NCI-H146 treated with DMSO at 0.1 percent for 48 hours (cell line): ENCODE measurements around the gene BPNT1.
A peak's percentile ranks its signal among the peaks of the same experiment; 100 is the strongest.
"Not testable (repeated sequence)": the region's sequence is repeated elsewhere in the genome, so short reads cannot be mapped to it uniquely, and the experiment has no call there.

Experiments used
- DNase-seq: peaks from one replicate; lab custom pipeline; 2025; ENCODE audit not compliant: unreplicated experiment; lab: John Stamatoyannopoulos, UW

BPNT1 gene, protein sequence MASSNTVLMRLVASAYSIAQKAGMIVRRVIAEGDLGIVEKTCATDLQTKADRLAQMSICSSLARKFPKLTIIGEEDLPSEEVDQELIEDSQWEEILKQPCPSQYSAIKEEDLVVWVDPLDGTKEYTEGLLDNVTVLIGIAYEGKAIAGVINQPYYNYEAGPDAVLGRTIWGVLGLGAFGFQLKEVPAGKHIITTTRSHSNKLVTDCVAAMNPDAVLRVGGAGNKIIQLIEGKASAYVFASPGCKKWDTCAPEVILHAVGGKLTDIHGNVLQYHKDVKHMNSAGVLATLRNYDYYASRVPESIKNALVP

DNA sequence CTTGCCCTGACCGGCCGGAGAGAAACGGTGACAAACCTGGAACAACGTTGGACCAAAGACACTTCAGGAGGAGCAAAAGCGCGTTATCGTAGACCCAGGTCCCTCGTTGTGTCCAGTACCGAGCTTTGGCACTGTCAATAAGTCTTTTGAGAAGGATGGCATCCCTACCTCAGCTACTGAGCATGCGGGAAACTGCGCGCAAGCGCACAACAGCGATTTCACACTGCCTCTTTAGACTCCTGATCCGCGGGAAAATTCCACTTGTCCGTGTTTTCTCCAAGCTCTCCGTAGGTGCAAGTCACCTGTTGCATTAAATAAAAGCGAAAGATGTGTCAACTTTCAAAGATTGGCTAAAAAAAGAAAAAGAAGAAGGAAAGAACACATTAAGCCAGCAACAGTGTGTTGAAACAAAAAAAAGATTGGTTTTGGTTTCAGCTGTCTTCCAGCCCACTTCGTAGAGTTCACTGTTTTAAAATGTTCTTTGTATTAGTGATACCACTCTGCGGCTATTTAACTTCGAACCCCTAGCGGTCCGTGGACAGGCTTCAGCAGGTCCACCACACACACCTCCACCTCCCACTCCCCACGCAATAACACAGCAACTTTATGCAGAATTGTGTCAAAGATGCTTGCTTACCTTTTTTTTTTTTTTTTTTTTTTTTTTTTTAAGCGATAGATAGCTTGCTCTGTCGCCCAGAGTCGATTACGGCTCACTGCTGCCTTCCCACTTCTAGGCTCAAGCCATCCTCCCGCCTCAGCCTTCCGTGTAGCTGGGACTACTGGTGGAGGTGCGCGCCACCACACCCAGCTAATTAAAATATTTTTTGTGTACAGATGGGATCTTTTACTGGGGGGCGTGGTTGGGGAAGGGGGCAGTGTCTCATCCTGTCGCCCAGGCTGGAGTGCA is at the start of gene BPNT1:
Gene BPNT1, minus strand, starts transcription at position 139 of the 907 bp plus-strand sequence. CDS start 9,942 bp downstream, outside the sequence.
- DNase-seq, result peak; percentile 90

DNA sequence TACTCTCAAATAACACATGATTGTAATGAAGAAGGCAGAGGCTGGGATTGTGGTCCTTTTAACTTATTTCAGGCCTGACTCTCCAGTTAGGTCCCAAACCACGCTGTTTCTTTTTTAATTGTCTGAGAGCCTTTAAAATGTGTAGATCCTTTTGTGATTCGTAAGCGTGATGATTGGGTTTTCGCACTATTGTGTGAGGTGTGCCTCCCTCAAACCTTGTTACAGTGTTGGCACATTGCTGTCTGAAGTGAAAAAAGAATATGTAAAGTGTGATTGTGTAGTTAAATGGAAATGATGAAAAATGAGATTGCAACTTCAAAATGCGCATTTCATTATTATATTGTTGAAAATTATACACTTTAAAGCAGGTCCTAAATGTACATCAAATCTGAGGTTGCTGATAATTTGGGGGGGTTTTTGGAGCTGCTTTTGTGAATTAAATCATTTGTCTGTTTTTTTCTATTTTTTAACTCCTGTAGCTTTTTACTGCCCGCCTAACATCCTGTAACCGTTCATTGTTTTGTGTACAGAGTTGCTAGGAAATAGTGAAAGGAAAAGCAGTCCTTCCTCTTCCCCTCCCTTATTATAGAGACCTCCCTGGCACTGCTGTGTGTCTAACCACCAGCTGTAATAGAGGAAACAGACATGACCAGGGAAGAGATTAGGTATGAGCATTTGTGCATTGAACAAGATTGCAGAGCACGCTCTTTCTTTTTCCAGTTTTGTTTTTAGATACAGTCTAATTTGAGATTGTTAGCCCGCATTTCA is 47.6 kb upstream of the BPNT1 start:
- DNase-seq, result no peak

DNA sequence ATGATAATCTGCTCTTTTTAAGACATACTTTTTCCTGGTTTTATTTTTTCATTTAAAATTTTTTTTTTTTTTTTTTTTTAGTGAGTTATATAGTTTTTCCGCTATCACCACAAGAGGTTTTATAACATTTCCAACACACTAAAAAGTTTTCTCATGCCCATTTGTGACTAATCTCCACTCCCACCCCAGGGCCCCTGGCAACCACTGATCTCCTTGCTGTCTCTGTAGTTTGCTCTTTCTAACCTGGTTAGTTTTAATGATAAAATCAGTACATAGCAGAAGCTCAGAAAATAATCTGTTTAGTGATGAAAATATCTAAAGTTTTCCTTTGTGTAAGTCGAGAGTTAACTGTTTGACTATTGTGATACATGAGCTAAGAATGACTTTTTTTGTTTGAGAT is 46.2 kb upstream of the BPNT1 start:
- no peak for DNase-seq

DNA sequence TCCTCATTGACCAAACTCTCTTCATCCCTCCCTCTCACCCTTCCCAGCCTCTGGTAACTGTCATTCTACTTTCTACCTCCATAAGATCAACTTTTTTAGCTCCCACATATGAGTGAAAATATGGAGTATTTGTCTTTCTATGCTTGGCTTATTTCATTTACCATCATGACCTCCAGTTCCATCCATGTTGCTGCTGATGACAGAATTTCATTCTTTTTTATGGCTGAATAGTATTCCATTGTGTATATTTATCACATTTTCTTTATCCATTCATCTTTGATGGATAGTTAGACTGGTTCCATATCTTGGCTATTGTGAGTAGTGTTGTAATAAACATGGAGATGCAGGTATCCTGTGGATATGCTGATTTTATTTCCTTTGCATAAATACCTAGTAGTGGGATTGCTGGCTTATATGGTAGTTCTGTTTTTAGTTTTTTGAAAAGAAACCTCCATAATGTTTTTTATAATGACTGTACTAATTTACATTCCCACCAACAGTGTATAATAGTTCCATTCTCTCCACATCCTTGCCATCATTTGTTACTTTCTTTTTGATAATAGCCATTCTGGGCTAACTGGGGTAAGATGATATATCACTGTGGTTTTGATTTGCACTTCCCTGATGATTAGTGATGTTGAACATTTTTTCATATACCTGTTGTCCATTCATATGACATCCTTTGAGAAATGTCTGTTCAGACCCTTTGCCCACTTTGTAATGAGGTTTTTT is 40.1 kb upstream of the BPNT1 start:
- DNase-seq, result no peak

DNA sequence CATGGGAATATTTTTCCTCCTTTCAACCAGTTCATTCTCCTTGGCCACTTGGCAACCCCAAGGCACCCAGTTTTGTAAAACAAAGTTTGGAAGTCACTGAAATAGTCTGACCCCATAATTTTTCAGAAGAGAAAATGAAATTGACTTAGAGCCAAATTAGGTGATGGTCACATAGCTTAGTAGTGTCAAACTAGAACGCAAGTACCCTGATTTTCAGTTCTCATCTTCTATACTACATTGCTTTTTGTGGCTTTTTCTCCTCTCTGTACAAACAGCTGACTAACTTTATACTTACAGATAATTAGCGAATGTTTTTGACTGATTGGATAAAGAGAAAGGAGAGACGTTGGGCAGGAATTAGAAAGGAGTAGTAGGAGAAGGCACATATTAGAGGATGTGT is 37.5 kb upstream of the BPNT1 start:
- no peak for DNase-seq

DNA sequence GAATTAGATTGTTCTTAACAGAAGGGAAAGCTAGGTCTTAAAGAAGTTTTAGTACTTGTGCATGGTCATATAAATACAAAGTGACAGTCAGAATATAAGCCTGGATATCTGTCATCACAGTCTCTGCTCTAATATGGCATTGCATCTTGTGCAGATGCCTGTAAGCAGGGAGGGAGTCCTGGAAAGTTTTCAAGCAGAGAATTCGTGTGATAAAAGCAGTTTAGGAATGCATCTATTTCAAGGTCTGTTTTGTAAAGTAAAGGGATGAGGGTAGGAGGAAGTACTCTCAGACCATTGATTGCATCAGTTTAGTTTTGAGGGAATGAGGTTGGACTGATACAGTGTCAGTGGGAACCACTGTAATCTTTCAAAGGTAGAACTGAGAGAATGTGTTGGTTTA is 35.0 kb upstream of the BPNT1 start:
- no peak for DNase-seq

DNA sequence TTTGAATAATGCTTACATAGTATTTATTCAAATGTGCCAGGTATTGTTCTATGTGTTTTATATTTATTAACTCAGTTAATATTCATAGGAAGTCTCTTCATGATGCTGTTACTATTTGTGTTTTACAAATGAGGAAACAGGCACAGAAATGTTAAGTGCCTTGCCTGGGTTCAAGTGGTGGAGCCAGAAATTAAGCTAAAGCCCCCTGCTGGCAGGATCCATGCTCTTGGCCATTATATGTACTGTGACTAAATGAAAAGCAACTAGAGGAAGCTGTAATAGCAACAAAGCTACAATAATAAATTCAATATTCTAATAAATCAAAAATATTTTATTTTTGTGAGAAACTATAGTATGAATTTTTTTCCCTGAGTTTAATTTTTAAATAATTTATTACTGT is 34.3 kb upstream of the BPNT1 start:
- DNase-seq, result no peak

DNA sequence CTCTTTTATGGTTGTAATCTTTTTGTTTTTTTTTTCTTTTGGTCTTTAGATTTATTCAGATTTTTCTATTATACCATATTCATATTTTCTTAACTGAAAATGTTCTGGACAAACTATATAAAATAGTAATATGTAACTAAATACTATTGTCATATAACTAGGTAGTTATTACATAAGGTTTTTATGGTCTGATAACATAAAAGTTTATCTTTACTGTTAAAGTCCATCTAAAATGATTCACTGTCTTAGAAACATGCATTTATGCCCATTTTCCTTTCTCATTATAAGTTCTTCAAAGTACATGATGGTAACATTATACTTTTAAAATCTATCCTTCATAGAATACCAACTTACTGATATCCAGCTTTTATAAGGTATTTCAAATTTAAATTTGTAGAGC is 33.5 kb upstream of the BPNT1 start:
- DNase-seq, result no peak

DNA sequence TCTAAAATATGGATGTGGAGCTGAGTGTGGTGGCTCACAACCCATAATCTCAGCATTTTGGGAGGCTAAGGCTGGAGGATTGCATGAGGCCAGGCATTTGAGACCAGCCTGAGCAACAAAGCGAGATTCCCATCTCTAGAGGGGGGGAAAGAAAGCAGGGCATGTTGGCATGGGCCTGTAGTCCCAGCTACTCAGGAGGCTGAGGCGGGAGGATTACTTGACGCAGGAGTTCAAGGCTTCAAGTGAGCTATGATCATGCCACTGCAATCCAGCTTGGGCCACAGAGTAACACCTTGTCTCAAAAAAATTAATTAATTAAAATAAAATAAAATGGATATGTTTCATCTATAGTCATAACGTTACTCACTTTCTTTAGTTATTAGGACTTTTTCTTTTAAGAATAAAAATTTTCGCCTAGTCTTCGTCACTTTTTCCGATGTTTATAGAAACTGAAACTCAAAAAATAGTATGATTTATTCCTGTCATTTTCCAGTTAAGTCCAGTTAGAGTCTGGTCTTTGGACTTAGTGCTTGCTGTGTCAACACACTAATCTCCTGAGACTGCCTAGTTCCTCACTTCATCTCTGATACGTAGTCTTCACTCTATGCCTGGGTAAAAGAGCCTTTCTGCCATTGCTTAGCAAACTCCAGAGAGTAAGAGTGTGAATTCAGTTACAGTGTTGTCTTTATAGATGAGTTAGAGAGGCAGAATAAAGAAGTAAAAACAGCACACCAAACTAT is 32.4 kb upstream of the BPNT1 start:
- no peak for DNase-seq

DNA sequence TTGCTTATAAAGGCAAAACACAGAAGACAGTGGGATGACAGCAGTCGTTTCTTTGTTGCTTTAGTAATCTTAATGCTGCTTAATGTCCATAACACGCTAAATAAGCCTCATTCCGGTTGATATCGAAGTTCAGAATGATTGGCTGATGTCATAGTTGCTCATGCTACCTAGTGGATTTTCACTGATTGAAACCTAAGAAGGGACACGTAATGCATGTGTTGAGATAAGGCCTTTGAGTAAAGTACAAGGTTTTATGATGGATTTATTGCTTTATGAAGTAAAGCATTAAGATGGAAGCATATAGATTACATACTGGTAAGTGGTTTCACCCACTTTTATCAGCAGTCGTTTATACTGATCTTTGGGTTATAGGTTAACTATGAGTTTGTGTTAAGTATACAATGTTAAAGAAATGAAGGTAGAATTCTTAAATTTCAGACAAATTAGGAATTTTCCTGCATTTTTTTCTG is 29.5 kb upstream of the BPNT1 start:
- DNase-seq, result no peak

DNA sequence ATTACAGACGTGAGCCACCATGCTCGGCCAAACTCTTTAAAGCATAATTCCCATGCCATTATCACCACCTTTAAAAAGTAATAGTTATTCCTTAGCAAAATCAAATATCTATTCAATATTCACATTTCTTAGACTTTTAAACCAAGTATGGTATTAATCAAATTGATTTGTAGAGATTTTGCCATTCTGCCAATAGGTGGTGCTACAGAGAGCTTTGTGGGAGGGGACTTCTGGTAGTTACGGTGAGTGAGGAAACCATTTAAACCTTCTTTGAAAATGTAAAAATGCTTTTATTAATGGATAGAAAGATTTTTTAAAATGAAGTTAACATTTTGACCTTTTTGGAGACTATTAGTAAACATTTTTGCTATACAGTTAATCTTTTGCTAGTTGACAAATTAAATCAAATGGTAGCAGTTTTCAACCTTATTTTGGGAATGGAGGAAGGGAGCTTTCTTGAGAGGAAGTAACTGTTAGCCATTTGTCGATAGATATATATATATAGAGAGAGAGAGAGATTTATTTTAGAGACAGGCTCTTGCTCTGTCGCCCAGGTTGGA is 23.6 kb upstream of the BPNT1 start:
- DNase-seq, result no peak

DNA sequence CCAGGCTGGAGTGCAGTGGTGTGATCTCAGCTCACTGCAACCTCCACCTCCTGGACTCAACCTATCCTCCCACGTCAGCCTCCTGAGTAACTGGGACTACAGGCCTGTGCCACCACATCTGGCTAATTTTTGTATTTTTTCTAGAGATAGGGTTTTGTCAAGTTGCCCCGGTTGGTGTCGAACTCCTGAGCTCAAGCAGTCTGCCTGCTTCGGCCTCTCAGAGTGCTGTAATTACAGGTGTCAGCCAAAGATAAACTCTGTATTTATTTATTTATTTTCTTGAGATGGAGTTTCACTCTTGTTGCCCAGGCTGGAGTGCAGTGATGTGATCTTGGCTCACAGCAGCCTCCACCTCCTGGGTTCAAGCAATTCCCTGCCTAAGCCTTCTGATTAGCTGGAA is 23.0 kb upstream of the BPNT1 start:
- not testable (repeated sequence) for DNase-seq

DNA sequence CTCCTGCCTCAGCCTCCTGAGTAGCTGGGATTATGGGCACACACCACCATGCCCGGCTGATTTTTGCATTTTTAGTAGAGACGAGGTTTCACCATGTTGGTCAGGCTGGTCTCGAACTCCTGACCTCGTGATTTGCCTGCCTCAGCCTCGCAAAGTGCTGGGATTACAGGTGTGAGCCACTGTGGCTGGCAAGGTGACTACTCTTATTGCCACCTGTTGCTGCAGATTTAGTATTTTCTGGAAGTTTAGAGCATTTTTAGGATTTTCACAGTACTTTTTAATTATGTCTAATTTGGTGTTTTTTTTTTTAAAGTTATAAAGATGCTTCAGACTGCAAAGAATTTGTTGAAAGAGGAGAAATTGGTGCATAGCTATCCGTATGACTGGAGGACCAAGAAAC is 20.9 kb upstream of the BPNT1 start:
- not testable (repeated sequence) for DNase-seq

DNA sequence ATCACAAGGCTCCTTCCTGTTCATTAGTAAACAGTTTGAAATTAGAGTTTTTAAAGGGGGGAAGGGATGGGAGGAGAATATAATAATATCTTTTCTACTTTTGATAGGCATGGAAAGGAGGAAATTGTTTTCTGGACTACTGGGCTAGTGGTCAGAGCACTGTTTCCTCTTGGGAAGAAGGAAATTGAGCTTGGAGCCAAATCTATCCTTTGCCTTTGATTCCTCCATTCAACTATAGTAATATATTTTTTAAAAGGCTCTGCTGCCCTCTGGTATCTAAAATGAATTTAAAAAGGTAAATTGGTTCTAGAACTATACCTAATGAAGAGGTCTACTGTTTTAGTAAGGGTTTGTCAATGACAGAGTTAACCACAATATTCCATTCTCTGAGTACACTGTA is 10.2 kb upstream of the BPNT1 start:
- no peak for DNase-seq

DNA sequence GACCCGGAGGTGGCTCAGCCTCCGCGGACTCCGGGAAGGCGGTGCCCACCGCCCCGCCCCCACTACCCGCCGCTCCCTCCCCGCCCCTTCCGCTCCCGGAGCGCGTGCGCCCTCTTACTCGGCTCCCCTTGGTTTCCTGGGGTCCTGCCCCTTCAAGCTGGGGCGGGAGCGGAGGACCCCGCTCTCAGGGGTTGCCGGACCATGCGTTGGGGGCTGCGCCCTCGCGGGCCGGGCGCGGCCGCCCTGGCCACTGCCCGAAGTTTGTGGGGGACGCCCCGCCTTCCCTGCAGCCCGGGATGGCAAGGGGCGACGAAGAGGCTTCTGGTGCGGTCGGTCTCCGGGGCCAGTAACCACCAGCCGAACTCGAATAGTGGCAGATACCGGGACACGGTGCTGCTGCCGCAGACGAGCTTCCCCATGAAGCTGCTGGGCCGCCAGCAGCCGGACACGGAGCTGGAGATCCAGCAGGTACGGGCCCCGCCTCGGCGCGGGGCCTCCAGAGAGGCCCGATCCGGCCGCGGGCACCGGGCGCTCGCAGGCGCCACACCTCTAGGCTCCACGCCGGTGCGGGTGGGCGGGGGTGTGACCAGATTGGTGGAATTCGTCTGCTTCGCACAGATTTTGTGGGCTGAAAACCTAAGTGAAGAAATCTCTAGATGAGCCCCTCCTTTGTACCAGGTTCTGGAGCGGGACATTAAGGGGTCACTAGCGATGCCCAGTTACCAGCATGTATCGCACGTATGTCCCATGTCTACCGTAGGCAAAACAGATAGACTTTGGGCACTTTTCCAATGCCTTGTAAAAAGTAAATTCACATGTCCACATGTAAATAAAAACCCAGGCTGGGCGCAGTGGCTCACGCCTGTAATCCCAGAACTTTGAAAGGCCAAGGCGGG is 4.7 kb upstream of the BPNT1 start, which contains the start of gene IARS2:
Gene IARS2, plus strand, starts transcription at position 117 of the 896 bp plus-strand sequence. Its CDS starts 85 bp downstream, at position 202.
- DNase-seq, result peak; percentile 92

DNA sequence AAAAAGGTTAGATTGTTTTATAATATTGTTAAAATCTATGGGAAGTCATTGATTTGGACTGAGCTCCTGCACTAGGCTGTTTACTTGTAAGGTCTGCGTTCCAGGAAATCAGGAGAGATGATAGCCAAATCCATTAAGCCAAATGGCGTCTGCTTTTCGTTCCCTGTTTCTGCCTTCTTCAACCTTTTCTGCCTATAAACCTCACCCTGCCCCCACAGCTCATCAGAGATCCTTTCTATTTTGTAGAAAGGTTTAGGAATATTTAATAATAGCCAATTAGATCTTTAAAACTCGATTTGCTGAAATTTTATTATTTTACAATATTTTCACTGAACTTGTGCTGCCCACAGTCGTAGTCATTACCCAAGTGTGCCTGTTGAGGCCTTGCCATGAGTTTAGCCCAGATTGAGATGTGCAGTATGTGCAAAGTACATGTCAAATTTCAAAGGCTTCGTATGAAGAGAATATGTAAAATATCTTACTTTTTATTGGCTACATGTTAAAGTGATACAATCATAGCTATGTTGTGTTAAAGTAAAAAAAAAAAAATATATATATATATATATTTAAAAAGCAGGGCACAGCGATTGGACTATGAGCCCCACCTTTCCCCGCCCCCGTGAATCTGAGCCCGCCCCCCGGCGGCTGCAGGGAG is 3.9 kb upstream of the BPNT1 start:
- peak; percentile 92 for DNase-seq

DNA sequence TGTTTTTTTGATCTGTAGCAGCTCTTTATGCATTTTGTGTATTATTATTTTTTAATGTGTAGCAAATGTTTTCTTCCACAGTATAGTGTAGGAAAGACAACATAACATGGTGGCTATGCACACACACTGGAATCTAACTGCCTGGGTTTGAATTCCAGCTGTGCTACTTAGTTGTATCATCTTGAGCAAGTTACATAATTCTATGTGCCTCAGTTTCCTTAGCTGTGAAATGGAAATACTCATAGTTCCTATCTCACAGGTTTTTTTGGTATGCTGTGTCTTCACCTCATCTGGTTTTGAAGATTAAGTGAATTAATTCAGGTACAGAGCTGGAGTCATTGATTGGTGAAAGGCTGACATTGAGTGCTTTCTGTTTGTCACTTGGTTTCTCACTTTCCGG is 3.1 kb upstream of the BPNT1 start:
- no peak for DNase-seq

DNA sequence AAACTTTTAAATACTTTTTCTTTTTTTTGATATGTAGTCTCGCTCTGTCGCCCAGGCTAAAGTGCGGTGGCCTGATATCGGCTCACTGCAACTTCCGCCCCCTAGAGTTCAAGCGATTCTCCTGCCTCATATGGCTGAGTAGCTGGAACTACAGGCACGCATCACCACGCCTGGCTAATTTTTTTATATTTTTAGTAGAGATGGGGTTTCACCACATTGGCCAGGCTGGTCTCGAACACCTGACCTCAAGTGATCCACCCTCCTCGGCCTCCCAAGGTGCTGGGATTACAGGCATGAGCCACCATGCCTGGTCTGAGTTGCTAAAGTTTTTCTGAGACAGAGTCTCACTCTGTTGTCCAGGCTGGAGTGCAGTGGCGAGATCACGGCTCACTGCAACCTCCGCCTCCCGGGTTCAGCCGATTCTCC is 3.3 kb downstream of the BPNT1 start:
- not testable (repeated sequence) for DNase-seq
